ENCODE measurements around the gene RBM26. TPM values are rescaled to one million over a fixed set of nuclear protein-coding genes. Genes with fewer than 3 reads are reported as not detected.

The RBM26 gene
- total RNA-seq = 84.4 TPM

GRCh38 chr13:79405831-79406596 lies at the start of gene RBM26:
RBM26 (minus strand) TSS chr13:79406255; CDS start chr13:79405774, 481 bp downstream.

Other genes with a start within 250 kb of the RBM26 start
- 27.8 TPM for gene NDFIP2, start 74.9 kb upstream of the RBM26 start, total RNA-seq

All from camera-type eye (tissue), 1 donor.